GM12878 (cell line): ENCODE results near the gene OR13J1. TPM values are rescaled to one million over a fixed set of nuclear protein-coding genes. Genes with fewer than 3 reads are reported as not detected.

Experiments
- ATAC-seq: fragments of 200-7000 bp; cut with Tn5 transposase; 3 replicates; pipeline ENCODE4 v1.9.1; 2020; ENCODE audit warnings: mild to moderate bottlenecking, moderate library complexity
- BruUV-seq: library from RNA; stranded (reverse); fragments of 400-500 nt; replicated peaks from 2 replicates; lab custom pipeline; 2021; lab: Mats Ljungman, UMichigan
- CTCF ChIA-PET: fragments of 300-600 bp; sonication (Branson Sonifier 250); formaldehyde crosslinking; extraction: SDS; loops from one replicate; lab custom pipeline; 2021; ENCODE audit warnings: inconsistent platforms; lab: Yijun Ruan, JAX
- POLR2A ChIA-PET: fragments of 350-600 bp; formaldehyde crosslinking; extraction: SDS; loops from one replicate; lab custom pipeline; 2021; ENCODE audit warnings: inconsistent platforms; lab: Charles Lee
- RAD21 ChIA-PET: fragments of 300-600 bp; sonication (Branson Sonifier 250); formaldehyde crosslinking; loops from one replicate; lab custom pipeline; 2023; ENCODE audit warnings: antibody characterized with exemption; ENCODE audit not compliant: unreplicated experiment; lab: Charles Lee
- SMC1A ChIA-PET: fragments of 300-600 bp; sonication (Branson Sonifier 250); formaldehyde crosslinking; loops from one replicate; lab custom pipeline; 2023; ENCODE audit not compliant: unreplicated experiment, uncharacterized antibody; lab: Charles Lee
- DNase-seq: peaks from one replicate; pipeline ENCODE4 v3.0.0-alpha.2; 2011; ENCODE audit warnings: low read depth, low spot score
- FAIRE-seq: peaks from 3 replicates; lab custom pipeline; 2011; peaks lifted over from hg19 to GRCh38; lab: Jason Lieb, UNC
- H2AFZ ChIP-seq: 2 replicates; pipeline ENCODE4 v1.6.0; 2011; ENCODE audit warnings: low read depth, low read length, control low read depth; ENCODE audit not compliant: control insufficient read depth
- H3K27ac ChIP-seq: 2 replicates; pipeline ENCODE4 v1.5.1; 2011; ENCODE audit warnings: control low read depth; ENCODE audit not compliant: control insufficient read depth, insufficient read depth
- H3K27me3 ChIP-seq, 2 experiments: replicated peaks in 1 of 2; 2 replicates each; pipeline versions ENCODE4 v1.6.0 to v1.6.1; 2011; ENCODE audit warnings: low read length in 1 of 2; ENCODE audit not compliant: control insufficient read depth in 2 of 2, insufficient read depth in 2 of 2
- H3K36me3 ChIP-seq, 2 experiments: 2 replicates each; pipeline ENCODE4 v1.5.1; 2011; ENCODE audit warnings: low read length in 1 of 2; ENCODE audit not compliant: control insufficient read depth in 2 of 2, insufficient read depth in 2 of 2
- H3K4me1 ChIP-seq: 2 replicates; pipeline ENCODE4 v1.6.1; 2011; ENCODE audit warnings: mild to moderate bottlenecking, low read length, moderate library complexity, mixed read lengths; ENCODE audit not compliant: control insufficient read depth, insufficient read depth
- H3K4me2 ChIP-seq: 2 replicates; pipeline ENCODE4 v1.6.0; 2011; ENCODE audit warnings: control low read depth; ENCODE audit not compliant: control insufficient read depth, insufficient read depth
- H3K4me3 ChIP-seq: fragments of 200-600 bp; sonication (generic); 2 replicates; pipeline ENCODE4 v1.5.1; 2016
- H3K79me2 ChIP-seq: 2 replicates; pipeline ENCODE4 v1.6.0; 2011; ENCODE audit warnings: low read length; ENCODE audit not compliant: control insufficient read depth, insufficient read depth
- H3K9ac ChIP-seq: 2 replicates; pipeline ENCODE4 v1.8.0; 2011; ENCODE audit warnings: low read length, control low read depth, mixed read lengths; ENCODE audit not compliant: control insufficient read depth, insufficient read depth
- H3K9me3 ChIP-seq: replicated peaks from 3 replicates; pipeline ENCODE4 v1.5.1; 2011; ENCODE audit warnings: mild to moderate bottlenecking, low read length; ENCODE audit not compliant: control insufficient read depth, insufficient read depth
- H4K20me1 ChIP-seq: 2 replicates; pipeline ENCODE4 v1.6.0; 2011; ENCODE audit not compliant: control insufficient read depth, insufficient read depth
- BCL11A ChIP-seq: IDR thresholded peaks from 2 replicates; pipeline ENCODE4 v1.6.1; 2011; ENCODE audit warnings: low read depth, low read length
- GATAD2B ChIP-seq: fragments of 450-650 bp; conservative IDR thresholded peaks from 2 replicates; pipeline ENCODE4 v1.6.1; 2017; ENCODE audit warnings: low read depth, mild to moderate bottlenecking, moderate library complexity
- KLF5 ChIP-seq: fragments of 450-650 bp; IDR thresholded peaks from 2 replicates; pipeline ENCODE4 v1.6.1; 2014; ENCODE audit warnings: mild to moderate bottlenecking; ENCODE audit not compliant: partially characterized antibody
- MAX ChIP-seq: IDR thresholded peaks from 2 replicates; pipeline ENCODE4 v1.6.1; 2012; ENCODE audit warnings: low read depth, low read length, improper control_type of control experiment
- MTA2 ChIP-seq: fragments of 450-650 bp; IDR thresholded peaks from 2 replicates; pipeline ENCODE4 v1.6.1; 2016; ENCODE audit warnings: low read depth, mild to moderate bottlenecking, moderate library complexity
- POLR2AphosphoS5 ChIP-seq: IDR thresholded peaks from 2 replicates; pipeline ENCODE4 v1.6.1; 2011; ENCODE audit warnings: mild to moderate bottlenecking, low read length, inconsistent platforms
- RAD51 ChIP-seq: fragments of 450-650 bp; IDR thresholded peaks from 2 replicates; pipeline ENCODE4 v1.6.1; 2016; ENCODE audit warnings: moderate library complexity, mild to moderate bottlenecking, inconsistent platforms
- SKIL ChIP-seq: fragments of 450-650 bp; IDR thresholded peaks from 2 replicates; pipeline ENCODE4 v1.6.1; 2017; ENCODE audit warnings: mild to moderate bottlenecking, low read depth, inconsistent platforms; ENCODE audit not compliant: poor library complexity, severe bottlenecking
- STAT3 ChIP-seq: IDR thresholded peaks from 2 replicates; pipeline ENCODE4 v1.6.1; 2011; ENCODE audit warnings: low read depth, low read length, improper control_type of control experiment
- ZNF217 ChIP-seq: fragments of 450-650 bp; IDR thresholded peaks from 2 replicates; pipeline ENCODE4 v1.6.1; 2017; ENCODE audit warnings: antibody characterized with exemption, mild to moderate bottlenecking
- ZNF274 ChIP-seq: IDR thresholded peaks from one replicate; pipeline ENCODE4 v1.8.0; 2011; ENCODE audit not compliant: insufficient read length, insufficient read depth
- WGBS: methylation state at CpG from one replicate; pipeline ENCODE4 v1.1.6; 2016; ENCODE audit warnings: low lambda C conversion rate; ENCODE audit not compliant: insufficient replicate concordance, insufficient coverage; ENCODE audit errors: missing lambda C conversion rate; 5-methylcytosine and 5-hydroxymethylcytosine counted together
- in situ Hi-C: fragments of 300-500 bp; cut with MboI; formaldehyde crosslinking; loops from 9 replicates; pipeline ENCODE4 v1.14.3; 2018; ENCODE audit warnings: mixed read lengths
- intact Hi-C: fragments of 100-400 bp; cut with micrococcal nuclease; formaldehyde crosslinking; loops from one replicate; pipeline ENCODE4 v1.14.2; 2022; ENCODE audit not compliant: unreplicated experiment
- polyA plus RNA-seq, 11 experiments: library from polyadenylated mRNA; depleted of rRNA in 4 of 11; unstranded in 6 of 11; stranded (reverse) in 5 of 11; fragments of >200 nt; fragmentation: Nextera tagmentation in 4 of 11; fragmentation: Illumina TruSeq in 1 of 11; extraction: Ambion mirVana in 4 of 11; extraction: Trizol in 1 of 11; gene quantifications; 1 replicate in 1 of 11; 2 replicates in 10 of 11; pipeline versions ENCODE4 v1.2.1 to v1.2.3, GENCODE V29; 2011 to 2016; ENCODE audit warnings: inconsistent platforms in 2 of 11, missing spikeins in 2 of 11, low read depth in 1 of 11
- total RNA-seq, 4 experiments: library from RNA; depleted of rRNA in 3 of 4; stranded (reverse); fragments of >200 nt in 3 of 4; fragmentation: Illumina TruSeq in 1 of 4; extraction: Trizol in 1 of 4; gene quantifications; 2 replicates each; pipeline versions ENCODE4 v1.2.1 to v1.2.3, GENCODE V29; 2013 to 2021

OR13J1 gene
- total and polyA plus RNA-seq, 10 of the 15 experiments (the other 5 are each of a cell fraction or from before 2014, with no cell fraction given), result not detected

GRCh38 chr9:35840881-35841644 lies 29.1 kb downstream of the OR13J1 start:
- Histone ChIP-seq H2AFZ (no peak overlapping the region), H3K4me1 (peaks cover 56% of the 10 kb centered on the region), H3K27me3 (no peaks in the 10 kb centered on the region), H3K36me3 (no peaks in the 10 kb centered on the region), H3K4me3 (no peak overlapping the region), H3K79me2 (no peaks in the 10 kb centered on the region), H3K27ac (no peak overlapping the region), H3K9ac (no peak overlapping the region), H3K4me2 (no peak overlapping the region), H3K9me3 (no peaks in the 10 kb centered on the region), H4K20me1 (no peaks in the 10 kb centered on the region)
- WGBS, result 87% methylated on average over 14 of the region's 15 CpGs
- FAIRE-seq, result no peak
- ChIA-PET POLR2A (interaction anchor here (1.8 to 8.0 kb wide), 2 partner anchors 8 to 28 kb away, joined by 8 to 80 read pairs; partner anchors contain the start of gene SPAG8), CTCF (interaction anchor here (1.2 to 5.4 kb wide), 4 partner anchors 7 to 15 kb away, joined by 4 to 49 read pairs (median 8); partner anchors contain the start of genes FAM221B and TMEM8B), RAD21 (interaction anchor here (1.2 to 4.7 kb wide), 3 partner anchors 7 to 41 kb away, joined by 3 to 41 read pairs (median 8); no protein-coding TSS in a partner anchor), SMC1A (interaction anchor here (1.2 to 7.9 kb wide), 2 partner anchors 7 to 183 kb away, joined by 3 to 118 read pairs; no protein-coding TSS in a partner anchor)
- in situ Hi-C loops, result no loop called here
- BruUV-seq, result no TSS peak
- intact Hi-C loops, result no loop called here
- no peak for DNase-seq
- TF ChIP-seq POLR2AphosphoS5, result no peak
- no peak for TF ChIP-seq RAD51
- no peak for TF ChIP-seq ZNF274
- TF ChIP-seq GATAD2B, result no peak
- TF ChIP-seq MTA2, result no peak
- TF ChIP-seq ZNF217, result no peak
- TF ChIP-seq SKIL, result no peak
- no peak for TF ChIP-seq MAX
- no peak for TF ChIP-seq STAT3
- no peak for TF ChIP-seq KLF5
- no peak for TF ChIP-seq BCL11A
- no peak for ATAC-seq
